GM12878 (cell line): ENCODE results near the gene FOXF1. TPM values are rescaled to one million over a fixed set of nuclear protein-coding genes. Genes with fewer than 3 reads are reported as not detected.

Experiments used
- ATAC-seq: fragments of 200-7000 bp; cut with Tn5 transposase; 3 replicates; pipeline ENCODE4 v1.9.1; 2020; ENCODE audit warnings: mild to moderate bottlenecking, moderate library complexity
- BruUV-seq: library from RNA; stranded (reverse); fragments of 400-500 nt; replicated peaks from 2 replicates; lab custom pipeline; 2021; lab: Mats Ljungman, UMichigan
- CTCF ChIA-PET: fragments of 300-600 bp; sonication (Branson Sonifier 250); formaldehyde crosslinking; extraction: SDS; loops from one replicate; lab custom pipeline; 2021; ENCODE audit warnings: inconsistent platforms; lab: Yijun Ruan, JAX
- POLR2A ChIA-PET: fragments of 350-600 bp; formaldehyde crosslinking; extraction: SDS; loops from one replicate; lab custom pipeline; 2021; ENCODE audit warnings: inconsistent platforms; lab: Charles Lee
- RAD21 ChIA-PET: fragments of 300-600 bp; sonication (Branson Sonifier 250); formaldehyde crosslinking; loops from one replicate; lab custom pipeline; 2023; ENCODE audit warnings: antibody characterized with exemption; ENCODE audit not compliant: unreplicated experiment; lab: Charles Lee
- SMC1A ChIA-PET: fragments of 300-600 bp; sonication (Branson Sonifier 250); formaldehyde crosslinking; loops from one replicate; lab custom pipeline; 2023; ENCODE audit not compliant: unreplicated experiment, uncharacterized antibody; lab: Charles Lee
- DNase-seq: peaks from one replicate; pipeline ENCODE4 v3.0.0-alpha.2; 2011; ENCODE audit warnings: low read depth, low spot score
- FAIRE-seq: peaks from 3 replicates; lab custom pipeline; 2011; peaks lifted over from hg19 to GRCh38; lab: Jason Lieb, UNC
- H2AFZ ChIP-seq: 2 replicates; pipeline ENCODE4 v1.6.0; 2011; ENCODE audit warnings: low read depth, low read length, control low read depth; ENCODE audit not compliant: control insufficient read depth
- H3K27ac ChIP-seq: 2 replicates; pipeline ENCODE4 v1.5.1; 2011; ENCODE audit warnings: control low read depth; ENCODE audit not compliant: control insufficient read depth, insufficient read depth
- H3K27me3 ChIP-seq, 2 experiments: replicated peaks in 1 of 2; 2 replicates each; pipeline versions ENCODE4 v1.6.0 to v1.6.1; 2011; ENCODE audit warnings: low read length in 1 of 2; ENCODE audit not compliant: control insufficient read depth in 2 of 2, insufficient read depth in 2 of 2
- H3K36me3 ChIP-seq, 2 experiments: 2 replicates each; pipeline ENCODE4 v1.5.1; 2011; ENCODE audit warnings: low read length in 1 of 2; ENCODE audit not compliant: control insufficient read depth in 2 of 2, insufficient read depth in 2 of 2
- H3K4me1 ChIP-seq: 2 replicates; pipeline ENCODE4 v1.6.1; 2011; ENCODE audit warnings: mild to moderate bottlenecking, low read length, moderate library complexity, mixed read lengths; ENCODE audit not compliant: control insufficient read depth, insufficient read depth
- H3K4me2 ChIP-seq: 2 replicates; pipeline ENCODE4 v1.6.0; 2011; ENCODE audit warnings: control low read depth; ENCODE audit not compliant: control insufficient read depth, insufficient read depth
- H3K4me3 ChIP-seq: fragments of 200-600 bp; sonication (generic); 2 replicates; pipeline ENCODE4 v1.5.1; 2016
- H3K79me2 ChIP-seq: 2 replicates; pipeline ENCODE4 v1.6.0; 2011; ENCODE audit warnings: low read length; ENCODE audit not compliant: control insufficient read depth, insufficient read depth
- H3K9ac ChIP-seq: 2 replicates; pipeline ENCODE4 v1.8.0; 2011; ENCODE audit warnings: low read length, control low read depth, mixed read lengths; ENCODE audit not compliant: control insufficient read depth, insufficient read depth
- H3K9me3 ChIP-seq: replicated peaks from 3 replicates; pipeline ENCODE4 v1.5.1; 2011; ENCODE audit warnings: mild to moderate bottlenecking, low read length; ENCODE audit not compliant: control insufficient read depth, insufficient read depth
- H4K20me1 ChIP-seq: 2 replicates; pipeline ENCODE4 v1.6.0; 2011; ENCODE audit not compliant: control insufficient read depth, insufficient read depth
- CBX3 ChIP-seq: fragments of 200-600 bp; sonication (generic); IDR thresholded peaks from 2 replicates; pipeline ENCODE4 v1.6.1; 2016; ENCODE audit warnings: low read depth, borderline replicate concordance
- CEBPB ChIP-seq, 2 experiments: fragments of 150-350 bp in 1 of 2; IDR thresholded peaks; 2 replicates each; pipeline ENCODE4 v1.6.1; 2012 to 2014; ENCODE audit warnings: low read depth in 2 of 2, low read length in 2 of 2, borderline replicate concordance in 1 of 2, inconsistent platforms in 1 of 2
- MAX ChIP-seq: IDR thresholded peaks from 2 replicates; pipeline ENCODE4 v1.6.1; 2012; ENCODE audit warnings: low read depth, low read length, improper control_type of control experiment
- NR2C2 ChIP-seq: IDR thresholded peaks from 2 replicates; pipeline ENCODE4 v1.6.1; 2011; ENCODE audit warnings: borderline replicate concordance, low read depth; ENCODE audit not compliant: control insufficient read depth, insufficient read length
- PAX8 ChIP-seq: fragments of 450-650 bp; IDR thresholded peaks from 2 replicates; pipeline ENCODE4 v1.6.1; 2017; ENCODE audit warnings: mild to moderate bottlenecking, moderate library complexity
- RAD51 ChIP-seq: fragments of 450-650 bp; IDR thresholded peaks from 2 replicates; pipeline ENCODE4 v1.6.1; 2016; ENCODE audit warnings: moderate library complexity, mild to moderate bottlenecking, inconsistent platforms
- STAT1 ChIP-seq: fragments of 450-650 bp; conservative IDR thresholded peaks from 2 replicates; pipeline ENCODE4 v1.6.1; 2014; ENCODE audit warnings: antibody characterized with exemption, mild to moderate bottlenecking
- ZNF207 ChIP-seq: fragments of 450-650 bp; IDR thresholded peaks from 2 replicates; pipeline ENCODE4 v1.6.1; 2014; ENCODE audit warnings: antibody characterized with exemption, mild to moderate bottlenecking, borderline replicate concordance
- whole genome bisulfite sequencing: methylation state at CpG from one replicate; pipeline ENCODE4 v1.1.6; 2016; ENCODE audit warnings: low lambda C conversion rate; ENCODE audit not compliant: insufficient replicate concordance, insufficient coverage; ENCODE audit errors: missing lambda C conversion rate; 5-methylcytosine and 5-hydroxymethylcytosine counted together
- in situ Hi-C: fragments of 300-500 bp; cut with MboI; formaldehyde crosslinking; loops from 9 replicates; pipeline ENCODE4 v1.14.3; 2018; ENCODE audit warnings: mixed read lengths
- intact Hi-C: fragments of 100-400 bp; cut with micrococcal nuclease; formaldehyde crosslinking; loops from one replicate; pipeline ENCODE4 v1.14.2; 2022; ENCODE audit not compliant: unreplicated experiment
- polyA plus RNA-seq, 11 experiments: library from polyadenylated mRNA; depleted of rRNA in 4 of 11; unstranded in 6 of 11; stranded (reverse) in 5 of 11; fragments of >200 nt; fragmentation: Nextera tagmentation in 4 of 11; fragmentation: Illumina TruSeq in 1 of 11; extraction: Ambion mirVana in 4 of 11; extraction: Trizol in 1 of 11; gene quantifications; 1 replicate in 1 of 11; 2 replicates in 10 of 11; pipeline versions ENCODE4 v1.2.1 to v1.2.3, GENCODE V29; 2011 to 2016; ENCODE audit warnings: inconsistent platforms in 2 of 11, missing spikeins in 2 of 11, low read depth in 1 of 11
- total RNA-seq, 4 experiments: library from RNA; depleted of rRNA in 3 of 4; stranded (reverse); fragments of >200 nt in 3 of 4; fragmentation: Illumina TruSeq in 1 of 4; extraction: Trizol in 1 of 4; gene quantifications; 2 replicates each; pipeline versions ENCODE4 v1.2.1 to v1.2.3, GENCODE V29; 2013 to 2021
- TF ChIP-seq, protein P1 (sequence below): IDR thresholded peaks from 2 replicates; pipeline ENCODE4 v1.6.1; 2011; ENCODE audit warnings: low read depth, low read length, improper control_type of control experiment, borderline replicate concordance
- TF ChIP-seq, protein P2 (sequence below): fragments of 450-650 bp; IDR thresholded peaks from 2 replicates; pipeline ENCODE4 v1.6.1; 2016; ENCODE audit warnings: mild to moderate bottlenecking, moderate library complexity, borderline replicate concordance

Gene FOXF1
- total and polyA plus RNA-seq, 10 of the 15 experiments (the other 5 are each of a cell fraction or from before 2014, with no cell fraction given): 0.01 TPM; not detected in 9

GRCh38 chr16:86505185-86505898 lies 5.0 kb upstream of the FOXF1 start:
- no peak for FAIRE-seq
- no peak for DNase-seq
- no peaks in the 10 kb centered on the region; the same call in 1 of the 2 replicates for H4K20me1 ChIP-seq
- TF ChIP-seq RAD51: no peak
- TF ChIP-seq CEBPB (IDR thresholded peaks at IDR 0.05; ENCODE audit: borderline replicate concordance in 1 of 2, low read depth in 2 of 2, low read length in 2 of 2): no peak
- TF ChIP-seq ZNF207: no peak
- no peak for TF ChIP-seq STAT1
- no peak for TF ChIP-seq PAX8
- TF ChIP-seq, protein P1, sequence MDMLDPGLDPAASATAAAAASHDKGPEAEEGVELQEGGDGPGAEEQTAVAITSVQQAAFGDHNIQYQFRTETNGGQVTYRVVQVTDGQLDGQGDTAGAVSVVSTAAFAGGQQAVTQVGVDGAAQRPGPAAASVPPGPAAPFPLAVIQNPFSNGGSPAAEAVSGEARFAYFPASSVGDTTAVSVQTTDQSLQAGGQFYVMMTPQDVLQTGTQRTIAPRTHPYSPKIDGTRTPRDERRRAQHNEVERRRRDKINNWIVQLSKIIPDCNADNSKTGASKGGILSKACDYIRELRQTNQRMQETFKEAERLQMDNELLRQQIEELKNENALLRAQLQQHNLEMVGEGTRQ: no peak
- no peak for TF ChIP-seq NR2C2
- no peak for TF ChIP-seq MAX
- TF ChIP-seq, protein P2, sequence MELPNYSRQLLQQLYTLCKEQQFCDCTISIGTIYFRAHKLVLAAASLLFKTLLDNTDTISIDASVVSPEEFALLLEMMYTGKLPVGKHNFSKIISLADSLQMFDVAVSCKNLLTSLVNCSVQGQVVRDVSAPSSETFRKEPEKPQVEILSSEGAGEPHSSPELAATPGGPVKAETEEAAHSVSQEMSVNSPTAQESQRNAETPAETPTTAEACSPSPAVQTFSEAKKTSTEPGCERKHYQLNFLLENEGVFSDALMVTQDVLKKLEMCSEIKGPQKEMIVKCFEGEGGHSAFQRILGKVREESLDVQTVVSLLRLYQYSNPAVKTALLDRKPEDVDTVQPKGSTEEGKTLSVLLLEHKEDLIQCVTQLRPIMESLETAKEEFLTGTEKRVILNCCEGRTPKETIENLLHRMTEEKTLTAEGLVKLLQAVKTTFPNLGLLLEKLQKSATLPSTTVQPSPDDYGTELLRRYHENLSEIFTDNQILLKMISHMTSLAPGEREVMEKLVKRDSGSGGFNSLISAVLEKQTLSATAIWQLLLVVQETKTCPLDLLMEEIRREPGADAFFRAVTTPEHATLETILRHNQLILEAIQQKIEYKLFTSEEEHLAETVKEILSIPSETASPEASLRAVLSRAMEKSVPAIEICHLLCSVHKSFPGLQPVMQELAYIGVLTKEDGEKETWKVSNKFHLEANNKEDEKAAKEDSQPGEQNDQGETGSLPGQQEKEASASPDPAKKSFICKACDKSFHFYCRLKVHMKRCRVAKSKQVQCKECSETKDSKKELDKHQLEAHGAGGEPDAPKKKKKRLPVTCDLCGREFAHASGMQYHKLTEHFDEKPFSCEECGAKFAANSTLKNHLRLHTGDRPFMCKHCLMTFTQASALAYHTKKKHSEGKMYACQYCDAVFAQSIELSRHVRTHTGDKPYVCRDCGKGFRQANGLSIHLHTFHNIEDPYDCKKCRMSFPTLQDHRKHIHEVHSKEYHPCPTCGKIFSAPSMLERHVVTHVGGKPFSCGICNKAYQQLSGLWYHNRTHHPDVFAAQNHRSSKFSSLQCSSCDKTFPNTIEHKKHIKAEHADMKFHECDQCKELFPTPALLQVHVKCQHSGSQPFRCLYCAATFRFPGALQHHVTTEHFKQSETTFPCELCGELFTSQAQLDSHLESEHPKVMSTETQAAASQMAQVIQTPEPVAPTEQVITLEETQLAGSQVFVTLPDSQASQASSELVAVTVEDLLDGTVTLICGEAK: no peak
- TF ChIP-seq CBX3: no peak
- WGBS: 22% methylated on average over 38 of the region's 67 CpGs
- no peak overlapping the region for H3K4me3 ChIP-seq
- SMC1A ChIA-PET: no interaction called here
- intact Hi-C loops: no loop called here
- CTCF ChIA-PET: no interaction called here
- POLR2A ChIA-PET: no interaction called here
- BruUV-seq: no TSS peak
- H3K27me3 ChIP-seq: peaks cover 35 to 46% of the 10 kb centered on the region in 2 experiments
- no peak for ATAC-seq
- no peak overlapping the region for H3K9ac ChIP-seq
- H3K4me1 ChIP-seq: no peaks in the 10 kb centered on the region; the same call in 1 of the 2 replicates
- no peak overlapping the region for H3K27ac ChIP-seq
- no peaks in the 10 kb centered on the region for H3K9me3 ChIP-seq
- H3K36me3 ChIP-seq: no peaks in the 10 kb centered on the region
- no peak overlapping the region for H2AFZ ChIP-seq
- H3K79me2 ChIP-seq: no peaks in the 10 kb centered on the region
- H3K4me2 ChIP-seq: no peak overlapping the region
- RAD21 ChIA-PET: no interaction called here
- in situ Hi-C loops: no loop called here
